Stomach smooth muscle (tissue), 2 donors: ENCODE data around the gene MED8.

ENCODE experiments used
- H3K27ac ChIP-seq: one replicate; pipeline ENCODE4 v1.7.0; 2013; ENCODE audit warnings: mild to moderate bottlenecking, low read length, inconsistent platforms
- H3K27me3 ChIP-seq, 2 donors: one replicate each; pipeline ENCODE4 v1.7.0; 2013; ENCODE audit warnings: low read length in 2 of 2; ENCODE audit not compliant: insufficient read depth in 2 of 2, control insufficient read depth in 1 of 2
- H3K36me3 ChIP-seq, 2 donors: one replicate each; pipeline ENCODE4 v1.7.0; 2013; ENCODE audit warnings: low read length in 2 of 2; ENCODE audit not compliant: control insufficient read depth in 2 of 2, insufficient read depth in 2 of 2
- H3K4me1 ChIP-seq: one replicate; pipeline ENCODE4 v1.7.0; 2013; ENCODE audit warnings: low read length; ENCODE audit not compliant: control insufficient read depth, insufficient read depth
- H3K4me3 ChIP-seq, 2 donors: one replicate each; pipeline ENCODE4 v1.7.0; 2013; ENCODE audit warnings: low read length in 2 of 2
- H3K9ac ChIP-seq, 2 donors: one replicate each; pipeline ENCODE4 v1.7.0; 2013; ENCODE audit warnings: low read length in 2 of 2, mild to moderate bottlenecking in 1 of 2
- H3K9me3 ChIP-seq, 2 donors: one replicate each; pipeline ENCODE4 v1.7.0; 2013; ENCODE audit warnings: low read length in 2 of 2; ENCODE audit not compliant: control insufficient read depth in 2 of 2
- donor health status: healthy.
- donor health status: Pancreatic carcinoma.

The MED8 gene

DNA sequence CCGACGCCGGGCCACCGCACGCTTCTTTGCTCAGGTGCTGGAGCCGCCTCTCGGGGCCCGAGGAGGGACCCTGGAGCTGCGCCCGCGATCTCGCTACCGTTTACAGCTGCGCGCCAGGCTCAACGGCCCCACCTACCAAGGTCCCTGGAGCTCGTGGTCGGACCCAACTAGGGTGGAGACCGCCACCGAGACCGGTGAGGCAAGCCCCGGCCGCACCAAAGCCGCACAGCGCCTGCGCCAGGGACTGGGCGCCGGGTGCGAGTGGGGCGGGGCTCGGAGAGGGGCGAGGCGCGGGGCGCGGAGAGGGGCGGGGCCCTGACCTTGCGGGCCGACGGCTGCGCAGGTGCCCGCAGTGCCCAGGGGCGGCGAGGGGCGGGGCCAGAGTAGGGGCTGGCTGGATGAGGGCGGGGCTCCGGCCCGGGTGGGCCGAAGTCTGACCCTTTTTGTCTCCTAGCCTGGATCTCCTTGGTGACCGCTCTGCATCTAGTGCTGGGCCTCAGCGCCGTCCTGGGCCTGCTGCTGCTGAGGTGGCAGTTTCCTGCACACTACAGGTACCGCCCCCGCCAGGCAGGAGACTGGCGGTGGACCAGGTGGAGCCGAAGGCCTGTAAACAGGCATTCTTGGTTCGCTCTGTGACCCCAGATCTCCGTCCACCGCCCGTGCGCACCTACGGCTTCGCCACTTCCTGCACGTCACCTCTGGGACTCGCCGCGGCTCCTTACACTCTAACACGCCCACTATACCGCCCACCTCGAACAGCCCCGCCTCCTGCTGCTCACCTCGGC, 40.6 kb downstream of the MED8 start:
- Histone ChIP-seq H3K4me3 (peak overlapping the region; percentile 73 to 79), H3K9me3 (no peaks in the 10 kb centered on the region), H3K27ac (peak overlapping the region; percentile 82), H3K9ac (peak overlapping the region; percentile 76 to 86), H3K36me3 (no peaks in the 10 kb centered on the region), H3K27me3 (no peaks in the 10 kb centered on the region), H3K4me1 (peaks cover 20% of the 10 kb centered on the region)

DNA sequence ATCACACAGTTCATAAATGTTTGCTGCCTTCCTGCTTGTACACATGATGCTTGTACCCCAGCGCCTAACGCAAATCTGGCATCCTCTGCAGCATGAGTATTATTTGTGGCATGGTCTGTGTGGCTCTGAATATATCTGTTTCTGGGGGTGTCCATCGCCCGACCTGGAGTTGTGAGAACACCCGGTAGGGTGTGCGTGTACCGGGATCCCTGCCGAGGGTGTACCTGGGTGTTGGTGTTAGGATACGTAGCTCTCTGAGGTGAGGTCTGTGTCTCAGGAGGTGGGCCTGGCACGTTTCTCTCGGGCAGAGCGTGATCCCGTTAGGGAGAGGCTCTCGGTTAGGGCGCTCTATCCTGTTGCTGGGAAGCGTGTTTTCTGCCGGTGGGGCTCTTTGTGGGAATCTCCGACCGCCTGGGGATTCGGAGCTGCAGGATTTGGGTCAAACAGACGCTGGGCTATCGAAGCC, 41.2 kb downstream of the MED8 start:
- Histone ChIP-seq H3K9ac (peak overlapping the region; percentile 76 to 86), H3K9me3 (no peaks in the 10 kb centered on the region), H3K27ac (peak overlapping the region; percentile 82), H3K36me3 (no peaks in the 10 kb centered on the region), H3K4me3 (peak overlapping the region; percentile 73 to 79), H3K27me3 (no peaks in the 10 kb centered on the region), H3K4me1 (peaks cover 20% of the 10 kb centered on the region)

GRCh38 chr1:43346636-43347035, 43.0 kb downstream of the MED8 start:
- H3K27ac ChIP-seq: no peak overlapping the region
- H3K4me3 ChIP-seq: no peak overlapping the region
- H3K9me3 ChIP-seq: no peaks in the 10 kb centered on the region
- no peaks in the 10 kb centered on the region for H3K36me3 ChIP-seq
- peaks cover 20% of the 10 kb centered on the region for H3K4me1 ChIP-seq
- H3K27me3 ChIP-seq: no peaks in the 10 kb centered on the region
- no peak overlapping the region for H3K9ac ChIP-seq

- no peaks in the 10 kb centered on the region for H3K27me3 ChIP-seq
- H3K4me1 ChIP-seq: peaks cover 20% of the 10 kb centered on the region
- no peaks in the 10 kb centered on the region for H3K36me3 ChIP-seq
- no peak overlapping the region for H3K27ac ChIP-seq
- H3K4me3 ChIP-seq: no peak overlapping the region
- H3K9me3 ChIP-seq: no peaks in the 10 kb centered on the region
- no peak overlapping the region for H3K9ac ChIP-seq
Observed at GRCh38 chr1:43345120-43345519, 44.5 kb downstream of the MED8 start.

DNA sequence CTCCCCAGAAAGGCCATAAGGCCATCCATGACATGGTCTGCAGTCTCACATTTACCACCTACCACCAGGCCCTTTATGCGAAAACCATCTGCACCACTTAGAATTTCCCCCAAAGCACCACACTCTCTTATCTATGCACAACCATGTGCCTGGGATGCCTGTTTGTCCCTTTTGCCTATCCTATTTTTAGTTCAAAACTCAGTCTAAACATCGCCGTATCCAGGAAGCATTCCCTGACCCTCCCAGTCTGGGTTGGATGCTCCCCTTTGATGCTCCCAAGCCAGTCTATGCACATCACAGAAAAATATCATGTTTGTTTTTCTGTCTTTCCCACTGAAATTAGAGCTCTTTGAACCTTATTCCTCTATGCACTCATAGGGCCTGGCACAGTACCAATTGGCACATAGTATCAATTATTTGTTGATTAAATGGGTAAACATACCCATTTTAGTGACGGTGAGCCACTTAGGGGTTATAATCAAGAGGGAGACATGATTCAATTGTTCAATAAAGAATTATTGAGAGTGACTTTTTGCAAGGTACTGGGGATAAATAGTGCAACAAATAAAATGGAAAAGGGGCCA, 45.2 kb downstream of the MED8 start:
- Histone ChIP-seq H3K4me3 (no peak overlapping the region), H3K36me3 (no peaks in the 10 kb centered on the region), H3K27ac (no peak overlapping the region), H3K27me3 (no peaks in the 10 kb centered on the region), H3K4me1 (peaks cover 13% of the 10 kb centered on the region), H3K9ac (no peak overlapping the region), H3K9me3 (no peaks in the 10 kb centered on the region)

DNA sequence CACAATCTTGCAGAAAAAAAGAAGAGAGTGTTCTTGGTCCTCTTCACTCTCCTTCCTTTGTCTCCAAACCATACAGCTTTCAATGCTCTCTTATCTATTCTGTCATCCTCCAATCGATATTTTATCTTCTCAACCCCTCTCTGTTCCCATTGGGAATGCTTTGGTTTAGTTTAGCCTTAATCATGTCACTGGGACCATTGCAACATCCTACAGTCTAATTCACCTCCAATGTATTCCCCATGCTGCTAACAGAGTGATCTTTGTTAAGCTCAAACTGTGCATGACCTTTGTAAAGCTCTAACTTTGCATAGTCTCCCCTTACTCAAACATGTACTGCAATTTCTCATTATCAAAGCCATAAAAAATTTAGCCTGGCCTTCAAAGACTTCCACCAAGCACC, 49.0 kb downstream of the MED8 start:
- H3K9me3 ChIP-seq: no peaks in the 10 kb centered on the region
- H3K4me3 ChIP-seq: no peak overlapping the region
- no peaks in the 10 kb centered on the region for H3K27me3 ChIP-seq
- H3K4me1 ChIP-seq: no peaks in the 10 kb centered on the region
- H3K27ac ChIP-seq: no peak overlapping the region
- no peak overlapping the region for H3K9ac ChIP-seq
- H3K36me3 ChIP-seq: no peaks in the 10 kb centered on the region

DNA sequence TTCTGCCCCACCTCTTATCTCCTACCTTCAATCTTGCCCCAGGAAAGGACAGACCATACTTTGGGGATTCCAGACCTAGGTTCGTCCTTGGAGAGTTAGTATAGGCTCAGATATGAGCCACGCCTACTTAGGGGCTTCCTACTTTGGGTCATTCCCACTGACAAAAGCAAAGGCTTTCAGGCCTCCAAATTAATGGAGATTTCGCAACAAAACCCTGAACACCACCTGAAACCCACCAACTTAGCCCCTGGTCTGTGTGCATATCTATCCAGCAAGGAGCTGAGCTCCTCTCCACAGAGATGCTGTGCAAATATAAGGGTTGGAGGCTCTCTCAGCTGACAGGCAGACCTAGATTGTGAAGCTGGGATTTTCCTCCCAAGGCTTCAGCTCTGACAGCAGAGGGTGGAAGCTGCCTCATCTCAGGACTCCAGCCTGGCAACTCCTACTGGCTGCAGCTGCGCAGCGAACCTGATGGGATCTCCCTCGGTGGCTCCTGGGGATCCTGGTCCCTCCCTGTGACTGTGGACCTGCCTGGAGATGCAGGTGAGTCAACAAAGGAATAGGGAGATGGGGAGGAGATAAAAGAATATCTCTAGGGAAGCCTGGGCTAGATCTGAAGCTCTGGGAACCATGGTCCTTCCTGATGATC, 49.9 kb downstream of the MED8 start:
- no peak overlapping the region for H3K9ac ChIP-seq
- H3K36me3 ChIP-seq: no peaks in the 10 kb centered on the region
- no peaks in the 10 kb centered on the region for H3K9me3 ChIP-seq
- H3K27ac ChIP-seq: no peak overlapping the region
- no peaks in the 10 kb centered on the region for H3K4me1 ChIP-seq
- no peak overlapping the region for H3K4me3 ChIP-seq
- H3K27me3 ChIP-seq: no peaks in the 10 kb centered on the region

DNA sequence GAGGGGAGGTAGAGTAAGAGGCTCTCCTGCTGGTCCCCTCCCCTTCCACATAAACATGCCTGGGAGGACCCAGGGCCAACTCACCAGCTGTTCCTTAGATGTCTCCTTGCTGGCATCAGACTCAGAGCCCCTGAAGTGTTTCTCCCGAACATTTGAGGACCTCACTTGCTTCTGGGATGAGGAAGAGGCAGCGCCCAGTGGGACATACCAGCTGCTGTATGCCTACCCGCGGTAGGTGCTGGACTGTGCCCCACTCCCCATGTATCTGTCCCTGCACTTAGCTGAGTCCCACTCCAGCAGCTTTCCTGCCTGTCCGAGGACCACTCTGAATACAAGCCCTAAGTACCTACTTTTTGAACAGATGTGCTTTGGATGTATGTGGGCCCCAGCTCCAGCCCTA, 51.6 kb downstream of the MED8 start:
- H3K27me3 ChIP-seq: no peaks in the 10 kb centered on the region
- H3K9ac ChIP-seq: no peak overlapping the region
- no peak overlapping the region for H3K4me3 ChIP-seq
- H3K36me3 ChIP-seq: no peaks in the 10 kb centered on the region
- no peaks in the 10 kb centered on the region for H3K9me3 ChIP-seq
- no peaks in the 10 kb centered on the region for H3K4me1 ChIP-seq
- no peak overlapping the region for H3K27ac ChIP-seq

DNA sequence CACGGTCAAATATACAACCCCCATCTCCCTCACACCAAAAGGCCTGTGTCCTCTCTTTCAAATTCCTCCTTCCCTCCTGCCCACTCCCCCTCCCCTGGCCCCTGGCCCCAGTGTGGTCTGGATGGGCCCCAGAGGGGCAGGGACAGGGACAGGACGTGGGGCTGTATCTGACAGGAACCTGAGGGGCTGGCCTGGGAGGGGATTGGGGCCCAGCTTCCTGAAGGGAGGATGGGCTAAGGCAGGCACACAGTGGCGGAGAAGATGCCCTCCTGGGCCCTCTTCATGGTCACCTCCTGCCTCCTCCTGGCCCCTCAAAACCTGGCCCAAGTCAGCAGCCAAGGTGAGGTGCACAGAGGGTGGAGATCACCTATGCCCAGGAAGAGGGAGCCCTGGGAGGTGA, 52.0 kb downstream of the MED8 start, which contains the start of gene MPL:
MPL (plus strand) TSS at position 231 of the 400 bp plus-strand sequence; CDS start at position 262, 31 bp downstream.
- no peaks in the 10 kb centered on the region for H3K9me3 ChIP-seq
- H3K36me3 ChIP-seq: no peaks in the 10 kb centered on the region
- no peaks in the 10 kb centered on the region for H3K4me1 ChIP-seq
- H3K27me3 ChIP-seq: no peaks in the 10 kb centered on the region
- no peak within 1 kb of the TSS for H3K4me3 ChIP-seq
- H3K9ac ChIP-seq: no peak within 1 kb of the TSS
- no peak within 1 kb of the TSS for H3K27ac ChIP-seq

GRCh38 chr1:43334453-43335205, 55.0 kb downstream of the MED8 start:
- Histone ChIP-seq H3K27ac (no peak overlapping the region), H3K9me3 (no peaks in the 10 kb centered on the region), H3K4me1 (no peaks in the 10 kb centered on the region), H3K9ac (no peak overlapping the region), H3K4me3 (no peak overlapping the region), H3K27me3 (no peaks in the 10 kb centered on the region), H3K36me3 (no peaks in the 10 kb centered on the region)
